Kidney (tissue), 14 donors: Measurements from ENCODE around the gene PGLYRP3. TPM values are rescaled to one million over a fixed set of nuclear protein-coding genes. Genes with fewer than 3 reads are reported as not detected.
A peak's percentile ranks its signal among the peaks of the same experiment; 100 is the strongest.

Source experiments
- DNase-seq, 5 donors: peaks; one replicate each; pipeline ENCODE4 v3.0.0-alpha.2; 2013 to 2020
- FAIRE-seq: peaks from 2 replicates; lab custom pipeline; 2012; peaks lifted over from hg19 to GRCh38; lab: Jason Lieb, UNC
- H3K27ac ChIP-seq, 2 donors: one replicate each; pipeline ENCODE4 v1.7.0; 2013; ENCODE audit warnings: low read depth in 2 of 2, low read length in 2 of 2, inconsistent platforms in 1 of 2
- H3K27me3 ChIP-seq: one replicate; pipeline ENCODE4 v1.7.1; 2013; ENCODE audit warnings: low read length, inconsistent platforms; ENCODE audit not compliant: control insufficient read depth, insufficient read depth
- H3K36me3 ChIP-seq, 3 donors: one replicate each; pipeline versions ENCODE4 v1.7.0 to v1.7.1; 2013; ENCODE audit warnings: low read length in 3 of 3, control low read depth in 1 of 3, inconsistent platforms in 1 of 3; ENCODE audit not compliant: insufficient read depth in 3 of 3, control insufficient read depth in 2 of 3
- H3K4me1 ChIP-seq, 3 donors: one replicate each; pipeline versions ENCODE4 v1.7.0 to v1.7.1; 2013; ENCODE audit warnings: low read length in 3 of 3, inconsistent platforms in 1 of 3, low read depth in 1 of 3; ENCODE audit not compliant: control insufficient read depth in 2 of 3, insufficient read depth in 2 of 3
- H3K4me3 ChIP-seq, 3 donors: one replicate each; pipeline versions ENCODE4 v1.7.0 to v1.8.1; 2013; ENCODE audit warnings: low read length in 3 of 3, control low read depth in 1 of 3, inconsistent platforms in 1 of 3
- H3K9ac ChIP-seq, 3 donors: one replicate each; pipeline versions ENCODE4 v1.7.0 to v1.7.1; 2013; ENCODE audit warnings: low read length in 3 of 3, control low read depth in 1 of 3, inconsistent platforms in 1 of 3
- H3K9me3 ChIP-seq, 3 donors: one replicate each; pipeline versions ENCODE4 v1.7.0 to v1.7.1; 2013; ENCODE audit warnings: low read length in 3 of 3, control low read depth in 1 of 3, inconsistent platforms in 1 of 3; ENCODE audit not compliant: control insufficient read depth in 2 of 3, insufficient read depth in 1 of 3
- CTCF ChIP-seq: IDR thresholded peaks from 3 replicates; pipeline ENCODE4 v1.5.1; 2012; ENCODE audit warnings: mild to moderate bottlenecking, moderate library complexity, borderline replicate concordance; ENCODE audit not compliant: insufficient read depth; ENCODE audit errors: extremely low read depth
- intact Hi-C: fragments of 100-400 bp; cut with DNase I; formaldehyde crosslinking; loops from one replicate; pipeline ENCODE4 v1.11.1; 2022
- polyA plus RNA-seq: library from polyadenylated mRNA; stranded (reverse); fragments of 350-450 nt; fragmentation: Illumina TruSeq; extraction: RNeasy Lipid Tissue Mini Kit (QIAGEN cat#74804); gene quantifications from one replicate; pipeline ENCODE4 v1.2.3, GENCODE V29; 2014; ENCODE audit warnings: low read depth, low replicate concordance; ENCODE audit not compliant: insufficient read depth
- total RNA-seq: library from RNA; stranded (reverse); fragmentation: NEBNext Ultra II Directional; extraction: Animal tissue kit (Norgen Biotek cat#: 25700); gene quantifications from one replicate; pipeline ENCODE4 v1.2.1, GENCODE V29; 2021
- donor health status: control.
- donor health status: control.
- donor health status: control.
- donor health status: control.
- donor health status: control.
- donor health status: DM: yes; HTN: yes; CAD: no.
- donor health status: Normal renal cell carcinoma (clear cell type).

The PGLYRP3 gene
- total and polyA plus RNA-seq, 2 donors from 2014 or later = not detected

- intact Hi-C loops = no loop called here
- H3K27me3 ChIP-seq = peaks cover 4% of the 10 kb centered on the region
- no peaks in the 10 kb centered on the region for H3K9me3 ChIP-seq
- no peaks in the 10 kb centered on the region for H3K4me1 ChIP-seq
- no peak overlapping the region for H3K27ac ChIP-seq
- H3K9ac ChIP-seq = no peak overlapping the region
- no peaks in the 10 kb centered on the region for H3K36me3 ChIP-seq
- FAIRE-seq (no peak), DNase-seq (no peak)
- H3K4me3 ChIP-seq = no peak overlapping the region
- TF ChIP-seq CTCF = no peak
These were observed 61.7 kb downstream of the PGLYRP3 start for GRCh38 chr1:153251087-153251486.

GRCh38 chr1:153250166-153250565 is 62.6 kb downstream of the PGLYRP3 start:
- no peaks in the 10 kb centered on the region for H3K36me3 ChIP-seq
- no peaks in the 10 kb centered on the region for H3K9me3 ChIP-seq
- H3K27me3 ChIP-seq = peaks cover 4% of the 10 kb centered on the region
- no peak overlapping the region for H3K27ac ChIP-seq
- TF ChIP-seq CTCF = no peak
- no peaks in the 10 kb centered on the region for H3K4me1 ChIP-seq
- no peak for DNase-seq
- no peak overlapping the region for H3K4me3 ChIP-seq
- intact Hi-C loops = no loop called here
- no peak overlapping the region for H3K9ac ChIP-seq
- no peak for FAIRE-seq

GRCh38 chr1:153248176-153248879 is 64.4 kb downstream of the PGLYRP3 start:
- FAIRE-seq (no peak), DNase-seq (peak in 3 of 5 donors; percentile 17 to 80 (median 52))
- H3K27me3 ChIP-seq = peaks cover 4% of the 10 kb centered on the region
- H3K4me1 ChIP-seq = no peaks in the 10 kb centered on the region
- H3K9me3 ChIP-seq = no peaks in the 10 kb centered on the region
- no peak for TF ChIP-seq CTCF
- no peak overlapping the region for H3K9ac ChIP-seq
- no peaks in the 10 kb centered on the region for H3K36me3 ChIP-seq
- intact Hi-C loops = no loop called here
- H3K27ac ChIP-seq = no peak overlapping the region
- no peak overlapping the region for H3K4me3 ChIP-seq

Other genes with a start within 250 kb of the PGLYRP3 start
- gene SPRR2B, start 241.3 kb downstream of the PGLYRP3 start, total RNA-seq = not detected
- not detected for gene SPRR2B, start 241.3 kb downstream of the PGLYRP3 start, polyA plus RNA-seq
- gene SPRR2E, start 218.4 kb downstream of the PGLYRP3 start, total RNA-seq = not detected
- not detected for gene SPRR2E, start 218.4 kb downstream of the PGLYRP3 start, polyA plus RNA-seq
- not detected for gene SPRR2F, start 199.4 kb downstream of the PGLYRP3 start, total RNA-seq
- not detected for gene SPRR2F, start 199.4 kb downstream of the PGLYRP3 start, polyA plus RNA-seq
- not detected for gene SPRR2G, start 162.1 kb downstream of the PGLYRP3 start, total RNA-seq
- gene SPRR2G, start 162.1 kb downstream of the PGLYRP3 start, polyA plus RNA-seq = not detected
- not detected for gene LELP1, start 109.5 kb downstream of the PGLYRP3 start, total RNA-seq
- gene LELP1, start 109.5 kb downstream of the PGLYRP3 start, polyA plus RNA-seq = not detected
- gene PRR9, start 95.4 kb downstream of the PGLYRP3 start, total RNA-seq = not detected
- gene PRR9, start 95.4 kb downstream of the PGLYRP3 start, polyA plus RNA-seq = not detected
- gene LORICRIN, start 53.3 kb downstream of the PGLYRP3 start, total RNA-seq = not detected
- gene LORICRIN, start 53.3 kb downstream of the PGLYRP3 start, polyA plus RNA-seq = not detected
- gene PGLYRP4, start 35.9 kb upstream of the PGLYRP3 start, total RNA-seq = not detected
- not detected for gene PGLYRP4, start 35.9 kb upstream of the PGLYRP3 start, polyA plus RNA-seq
- 271 TPM for gene S100A9, start 44.9 kb upstream of the PGLYRP3 start, total RNA-seq
- gene S100A9, start 44.9 kb upstream of the PGLYRP3 start, polyA plus RNA-seq = 41.9 TPM
- gene S100A12, start 62.7 kb upstream of the PGLYRP3 start, total RNA-seq = 1.3 TPM
- gene S100A12, start 62.7 kb upstream of the PGLYRP3 start, polyA plus RNA-seq = 2.7 TPM
- gene S100A8, start 78.1 kb upstream of the PGLYRP3 start, total RNA-seq = 60.9 TPM
- gene S100A8, start 78.1 kb upstream of the PGLYRP3 start, polyA plus RNA-seq = 17.5 TPM
- not detected for gene S100A7A, start 103.6 kb upstream of the PGLYRP3 start, total RNA-seq
- not detected for gene S100A7A, start 103.6 kb upstream of the PGLYRP3 start, polyA plus RNA-seq
- not detected for gene S100A7, start 147.7 kb upstream of the PGLYRP3 start, total RNA-seq
- not detected for gene S100A7, start 147.7 kb upstream of the PGLYRP3 start, polyA plus RNA-seq
- gene S100A6, start 223.0 kb upstream of the PGLYRP3 start, total RNA-seq = 1,542 TPM
- gene S100A6, start 223.0 kb upstream of the PGLYRP3 start, polyA plus RNA-seq = 1,580 TPM
- 0.91 TPM for gene S100A5, start 228.0 kb upstream of the PGLYRP3 start, total RNA-seq
- 1.9 TPM for gene S100A5, start 228.0 kb upstream of the PGLYRP3 start, polyA plus RNA-seq
- gene S100A4, start 232.9 kb upstream of the PGLYRP3 start, total RNA-seq = 141 TPM
- gene S100A4, start 232.9 kb upstream of the PGLYRP3 start, polyA plus RNA-seq = 204 TPM
- gene S100A3, start 236.3 kb upstream of the PGLYRP3 start, total RNA-seq = 8.4 TPM
- 2.5 TPM for gene S100A3, start 236.3 kb upstream of the PGLYRP3 start, polyA plus RNA-seq